NOMO-1 (cell line): Measurements from ENCODE around the gene ZNF524.
"Not testable (repeated sequence)": the region's sequence is repeated elsewhere in the genome, so short reads cannot be mapped to it uniquely, and the experiment has no call there.

ENCODE experiments used
- DNase-seq, 2 experiments: peaks; one replicate each; lab custom pipeline; 2025; ENCODE audit not compliant: unreplicated experiment in 2 of 2; lab: John Stamatoyannopoulos, UW

Gene ZNF524, protein sequence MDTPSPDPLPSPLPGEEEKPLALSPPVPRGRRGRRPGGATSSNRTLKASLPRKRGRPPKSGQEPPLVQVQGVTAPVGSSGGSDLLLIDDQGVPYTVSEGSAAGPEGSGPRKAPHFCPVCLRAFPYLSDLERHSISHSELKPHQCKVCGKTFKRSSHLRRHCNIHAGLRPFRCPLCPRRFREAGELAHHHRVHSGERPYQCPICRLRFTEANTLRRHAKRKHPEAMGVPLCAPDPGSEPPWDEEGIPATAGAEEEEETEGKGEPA

DNA sequence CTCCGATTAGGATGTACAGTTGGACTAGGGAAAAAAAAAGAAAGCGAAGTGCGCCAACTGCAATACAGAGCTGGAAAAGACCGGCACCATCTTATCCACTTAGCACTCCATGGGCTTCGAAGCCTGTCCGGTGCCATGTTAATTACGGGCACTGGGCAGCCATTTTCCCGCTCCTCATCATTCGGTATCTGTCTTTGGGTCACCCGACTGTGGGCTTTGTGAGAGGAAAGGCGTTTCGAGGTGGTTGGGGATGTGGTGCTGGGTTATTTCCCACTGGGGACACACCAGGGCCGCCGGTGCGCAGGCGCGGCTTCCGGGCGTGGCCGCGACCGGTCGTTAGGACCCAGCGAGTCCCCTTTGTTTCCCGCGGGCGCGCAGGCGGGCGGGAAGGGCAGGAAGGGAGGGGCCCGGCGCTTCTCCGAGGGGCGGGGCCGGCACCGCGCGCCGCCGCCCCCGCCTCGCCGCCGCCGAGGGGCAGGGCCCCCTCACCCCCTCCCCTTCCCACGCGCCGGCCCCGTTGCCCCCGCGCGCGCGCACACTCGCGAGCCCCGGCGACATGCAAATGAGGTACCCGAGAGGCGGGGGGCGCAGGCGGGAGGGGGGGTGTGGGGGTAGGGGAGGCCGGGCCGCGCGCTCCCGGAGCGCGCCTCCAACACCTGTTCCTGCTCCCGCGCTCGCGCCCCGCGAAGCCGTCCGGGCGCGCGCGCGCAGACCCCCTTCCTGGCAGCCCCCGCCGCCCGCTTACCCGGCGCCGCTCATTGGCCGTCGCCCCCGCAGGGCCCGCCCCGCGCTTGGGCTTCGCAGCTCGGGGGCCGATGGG, at the start of gene ZNF524:
TSS of gene ZNF524 (plus strand) at position 447 of the 820 bp plus-strand sequence. CDS start 1,825 bp downstream, outside the sequence.
- DNase-seq = peak; percentile 88 to 93

DNA sequence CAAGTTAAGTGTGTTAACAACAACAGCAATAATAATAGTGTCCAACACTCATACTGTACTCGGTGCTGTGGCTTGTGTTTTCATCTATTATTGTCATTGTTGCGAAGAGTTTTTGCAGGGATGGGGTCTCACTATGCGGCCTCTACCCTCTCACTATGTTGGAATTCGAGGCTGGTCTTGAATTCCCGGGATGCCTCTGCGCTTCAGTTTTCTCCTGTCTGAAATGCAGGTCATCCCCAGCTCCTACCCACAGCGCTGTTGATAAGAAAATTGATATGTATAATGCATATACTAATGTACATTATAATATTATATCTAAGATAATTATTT, 49.8 kb upstream of the ZNF524 start:
- DNase-seq = no peak

DNA sequence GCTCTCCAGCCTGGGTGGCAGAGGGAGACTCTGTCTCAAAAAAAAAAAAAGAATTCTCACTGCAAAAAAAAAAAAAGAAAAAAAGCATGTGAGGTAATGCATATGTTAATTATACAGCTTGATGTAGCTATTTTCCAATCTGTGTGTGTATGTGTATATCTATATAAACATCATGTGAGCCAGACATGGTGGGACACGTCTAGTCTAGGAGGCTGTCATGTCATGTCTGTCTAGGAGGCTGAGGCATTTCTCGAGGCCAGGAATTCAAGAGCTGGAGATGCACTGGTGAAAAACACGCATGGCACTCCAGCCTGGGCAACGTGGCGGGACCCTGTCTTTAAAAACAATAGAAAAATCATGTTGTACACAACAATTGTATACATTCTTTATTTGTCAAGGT, 47.9 kb upstream of the ZNF524 start:
- DNase-seq = no peak

DNA sequence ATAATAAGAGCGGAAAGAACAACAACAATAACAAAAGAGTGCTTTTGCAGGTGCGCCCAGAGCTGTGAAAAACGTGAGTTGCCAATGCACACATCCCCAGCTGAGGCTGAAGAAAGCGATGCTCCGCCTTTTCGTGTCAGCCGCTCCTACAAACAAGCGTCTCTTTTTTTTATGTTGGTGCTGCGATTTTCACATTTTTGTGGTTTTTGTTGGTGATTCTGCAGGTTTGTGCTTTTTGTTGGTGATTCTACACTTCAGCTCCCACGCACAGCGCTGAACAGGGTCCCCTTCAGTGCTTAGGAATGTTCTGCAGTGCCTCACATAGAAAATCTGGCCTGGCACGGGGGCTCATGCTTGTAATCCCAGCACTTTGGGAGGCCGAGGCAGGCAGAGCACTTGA, 47.5 kb upstream of the ZNF524 start:
- DNase-seq = no peak

DNA sequence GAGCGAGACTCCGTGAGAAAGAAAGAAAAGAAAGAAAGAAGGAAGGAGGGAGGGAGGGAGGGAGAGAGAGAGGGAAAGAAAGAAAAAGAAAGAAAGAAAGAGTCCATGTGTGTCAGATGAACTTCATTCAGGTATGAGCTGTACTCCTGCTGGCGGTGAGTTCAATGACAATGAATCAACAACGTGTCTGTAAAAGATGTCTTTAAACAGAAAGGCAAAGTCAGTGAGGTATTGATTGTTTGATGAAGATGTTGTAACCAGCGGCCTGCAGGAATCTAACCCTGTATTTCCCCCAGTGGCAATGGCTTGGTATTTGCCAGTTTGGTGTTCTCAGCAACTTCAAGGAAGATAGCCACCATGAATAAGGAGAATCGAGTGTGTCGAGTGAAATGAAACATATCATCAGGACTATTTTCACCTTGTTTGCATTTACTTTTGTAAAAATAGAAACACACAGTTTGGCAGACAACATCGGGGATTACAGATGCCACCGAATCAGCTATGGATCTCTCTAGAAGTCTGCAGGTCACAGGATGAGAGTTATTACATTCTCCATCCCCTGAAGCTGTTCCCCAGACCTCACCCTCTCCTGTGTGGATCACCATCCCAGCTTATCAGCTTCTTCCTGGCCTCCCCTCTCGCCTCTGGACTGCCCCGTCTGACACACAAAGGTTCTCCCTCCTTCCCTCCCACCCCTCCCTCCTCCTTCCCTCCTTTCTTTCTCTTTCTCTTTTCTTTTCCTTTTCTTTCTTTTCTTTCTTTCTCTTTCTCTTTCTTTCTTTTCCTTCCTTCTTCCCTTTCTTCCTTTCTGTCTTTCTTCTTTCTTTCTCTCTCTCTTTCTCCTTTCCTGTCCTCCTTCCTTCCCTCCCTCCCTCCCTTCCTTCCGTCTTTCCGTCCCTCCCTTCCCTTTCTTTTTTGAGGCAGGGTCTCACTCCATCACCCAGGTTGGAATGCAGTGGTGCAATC, 46.6 kb upstream of the ZNF524 start:
- DNase-seq = no peak

DNA sequence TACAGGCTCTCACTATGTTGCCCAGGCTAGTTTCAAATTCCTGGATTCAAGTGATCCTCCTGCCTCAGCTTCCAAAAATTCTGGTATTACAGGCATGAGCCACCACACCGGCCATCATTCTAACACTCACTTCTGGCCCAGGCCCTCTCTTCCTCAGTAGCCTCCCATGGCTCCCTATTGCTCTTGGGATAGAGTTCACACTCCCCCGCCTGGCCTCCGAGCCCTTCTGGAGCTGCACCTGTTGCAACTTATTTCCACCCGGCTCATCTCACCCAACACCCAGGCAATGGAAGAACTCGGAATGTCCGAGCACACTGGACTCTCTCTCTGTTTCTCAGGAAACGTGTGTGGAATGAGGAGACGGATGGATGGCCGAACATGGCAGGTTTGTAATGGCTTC, 45.8 kb upstream of the ZNF524 start:
- DNase-seq = no peak

DNA sequence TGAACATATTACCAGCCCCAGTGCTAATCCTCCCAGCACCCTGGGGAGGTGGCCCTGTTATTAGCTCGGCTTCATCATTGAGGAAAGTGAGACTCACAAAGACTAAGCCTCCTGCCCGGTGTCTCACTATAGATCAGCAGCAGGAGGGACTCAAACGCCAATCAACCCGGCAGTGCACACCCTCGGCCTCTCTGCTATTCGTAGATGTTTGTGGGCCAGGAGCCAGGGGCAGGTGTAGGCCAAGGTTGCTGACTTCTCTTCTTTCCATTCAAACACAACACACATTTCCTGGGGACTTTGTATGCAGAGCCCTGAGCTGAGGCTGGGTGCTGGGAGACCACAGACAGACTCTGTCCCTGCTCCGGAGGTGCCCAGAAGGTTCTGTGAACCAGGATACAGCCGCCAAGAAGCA, 45.3 kb upstream of the ZNF524 start:
- DNase-seq = no peak

DNA sequence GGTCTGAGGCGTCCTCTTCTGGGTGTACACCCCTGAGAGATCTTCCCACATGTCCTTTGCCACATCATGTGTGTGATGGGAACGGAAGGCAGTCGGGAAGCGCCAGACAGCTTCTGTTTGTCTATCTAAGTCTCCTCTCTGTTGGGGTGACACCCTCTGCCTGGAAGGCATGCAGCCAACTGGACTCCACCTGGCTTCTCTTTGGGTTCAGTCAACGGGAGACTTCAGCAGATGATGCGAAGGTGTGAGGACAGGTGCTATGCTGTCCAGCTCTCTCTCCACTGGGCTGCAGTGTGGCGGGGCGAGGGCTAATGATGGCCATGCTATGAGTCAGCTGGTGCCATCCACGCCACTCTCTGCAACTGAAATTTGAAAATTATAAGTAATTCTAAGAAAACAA, 40.4 kb upstream of the ZNF524 start:
- no peak for DNase-seq

DNA sequence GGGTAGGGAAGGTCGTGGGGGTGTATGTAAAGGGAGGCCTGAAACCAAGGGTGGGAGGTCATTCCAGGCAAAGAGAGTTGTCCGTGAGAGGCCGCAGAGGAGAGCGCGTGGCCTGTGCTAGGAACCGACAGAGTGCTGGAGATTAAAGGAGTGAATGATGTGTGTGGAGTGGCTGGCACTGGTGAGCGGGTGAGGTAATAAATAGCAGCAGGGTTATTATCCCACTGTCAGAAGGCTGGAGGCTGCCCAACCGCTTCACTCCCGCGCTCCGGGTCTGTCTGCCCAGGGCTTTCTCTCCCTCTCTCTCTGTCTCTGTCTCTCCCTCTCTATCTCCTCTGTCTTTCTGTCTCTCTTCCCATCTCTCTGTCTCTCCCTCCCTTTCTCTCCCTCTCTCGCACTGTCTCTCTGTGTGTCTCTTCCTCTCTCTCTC, 36.8 kb upstream of the ZNF524 start:
- DNase-seq = no peak

DNA sequence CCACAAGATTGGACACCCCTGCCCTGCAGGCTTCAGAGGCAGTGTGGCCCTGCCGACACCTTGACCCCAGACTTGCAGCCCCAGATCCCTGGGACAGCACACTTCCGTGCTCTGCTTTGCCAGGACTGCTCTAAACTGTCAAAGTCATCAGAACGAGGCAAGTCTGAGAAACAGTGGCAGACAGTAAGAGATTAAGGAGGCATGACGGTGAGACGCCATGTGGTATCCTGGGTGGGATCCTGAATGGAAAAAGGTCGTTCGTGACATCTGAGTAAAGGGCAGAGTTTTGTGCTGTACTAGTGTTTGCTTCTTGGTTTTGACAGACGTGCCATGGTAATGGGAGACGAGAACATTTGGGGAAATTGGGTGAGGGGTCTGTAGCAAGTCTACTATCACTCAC, 33.3 kb upstream of the ZNF524 start:
- no peak for DNase-seq

DNA sequence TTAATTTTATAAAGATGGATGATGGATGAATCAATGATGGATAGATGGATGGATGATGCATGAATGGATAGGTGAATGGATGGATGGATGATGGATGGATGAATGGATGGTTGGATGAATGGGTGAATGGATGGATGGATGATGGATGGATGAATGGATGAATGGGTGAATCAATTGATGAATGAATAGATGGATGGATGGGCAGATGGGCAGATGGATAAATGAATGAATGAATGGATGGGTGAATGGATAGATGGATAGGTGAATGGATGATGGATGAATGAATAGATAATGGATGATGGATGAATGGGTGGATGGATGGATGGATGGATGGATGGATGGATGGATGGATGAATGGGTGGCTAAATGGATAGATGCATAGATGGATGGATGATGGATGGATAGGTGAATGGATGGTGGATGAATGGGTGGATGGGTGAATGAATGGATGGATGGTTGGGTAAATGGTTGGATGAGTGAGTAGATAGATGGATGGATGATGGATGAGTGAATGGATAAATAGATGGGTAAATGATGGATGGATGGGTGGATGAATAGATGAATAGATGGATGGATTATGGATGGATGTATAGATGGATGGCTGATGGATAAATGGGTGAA, 32.3 kb upstream of the ZNF524 start:
- no peak for DNase-seq

DNA sequence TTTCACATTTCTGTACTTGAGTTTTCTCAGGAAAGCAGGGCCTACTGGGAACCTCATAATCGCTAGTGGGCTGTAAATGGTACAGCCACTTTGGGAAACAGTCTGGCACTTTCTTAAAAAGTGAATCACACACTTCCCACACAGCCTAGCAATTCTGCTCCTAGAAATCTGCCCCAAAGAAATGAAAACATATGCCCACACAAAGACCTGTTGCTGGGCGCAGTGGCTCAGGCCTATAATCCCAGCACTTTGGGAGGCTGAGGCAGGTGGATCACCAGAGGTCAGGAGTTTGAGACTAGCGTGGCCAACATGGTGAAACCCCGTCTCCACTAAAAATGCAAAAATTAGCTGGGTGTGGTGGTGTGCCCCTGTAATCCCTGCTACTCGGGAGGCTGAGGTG, 30.6 kb upstream of the ZNF524 start:
- DNase-seq = not testable (repeated sequence)

DNA sequence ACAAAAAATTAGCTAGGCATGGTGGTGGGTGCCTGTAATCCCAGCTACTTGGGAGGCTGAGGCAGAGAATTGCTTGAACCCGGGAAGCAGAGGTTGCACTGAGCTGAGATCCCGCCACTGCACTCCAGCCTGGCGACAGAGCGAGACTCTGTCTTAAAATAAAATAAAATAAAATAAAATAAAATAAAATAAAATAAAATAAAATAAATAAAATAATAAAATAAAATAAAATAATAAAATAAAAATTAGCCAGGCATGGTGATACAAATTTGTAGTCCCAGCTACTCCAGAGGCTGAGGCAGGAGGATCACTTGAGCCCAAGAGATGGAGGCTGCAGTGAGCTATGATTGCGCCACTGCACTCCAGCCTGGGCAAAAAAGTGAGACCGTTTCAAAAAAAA, 26.2 kb upstream of the ZNF524 start:
- DNase-seq = not testable (repeated sequence)

DNA sequence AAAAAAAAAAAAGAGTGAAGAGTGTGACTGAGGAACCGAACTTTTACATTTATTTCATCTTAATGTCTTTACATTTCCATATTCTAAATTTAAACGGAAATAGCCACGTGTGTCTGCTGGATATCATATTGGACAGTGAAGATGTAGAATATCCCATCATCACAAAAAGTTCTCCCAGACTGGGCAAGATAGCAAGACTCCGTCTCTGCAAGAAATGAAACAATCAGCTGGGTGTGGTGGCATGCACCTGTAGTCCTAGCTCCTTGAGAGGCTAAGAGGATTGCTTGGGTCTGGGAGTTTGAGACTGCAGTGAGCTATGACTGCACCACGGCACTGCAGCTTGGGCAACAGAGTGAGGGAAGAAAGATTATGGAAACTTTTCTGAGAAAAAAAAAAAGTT, 23.3 kb upstream of the ZNF524 start:
- DNase-seq = no peak

DNA sequence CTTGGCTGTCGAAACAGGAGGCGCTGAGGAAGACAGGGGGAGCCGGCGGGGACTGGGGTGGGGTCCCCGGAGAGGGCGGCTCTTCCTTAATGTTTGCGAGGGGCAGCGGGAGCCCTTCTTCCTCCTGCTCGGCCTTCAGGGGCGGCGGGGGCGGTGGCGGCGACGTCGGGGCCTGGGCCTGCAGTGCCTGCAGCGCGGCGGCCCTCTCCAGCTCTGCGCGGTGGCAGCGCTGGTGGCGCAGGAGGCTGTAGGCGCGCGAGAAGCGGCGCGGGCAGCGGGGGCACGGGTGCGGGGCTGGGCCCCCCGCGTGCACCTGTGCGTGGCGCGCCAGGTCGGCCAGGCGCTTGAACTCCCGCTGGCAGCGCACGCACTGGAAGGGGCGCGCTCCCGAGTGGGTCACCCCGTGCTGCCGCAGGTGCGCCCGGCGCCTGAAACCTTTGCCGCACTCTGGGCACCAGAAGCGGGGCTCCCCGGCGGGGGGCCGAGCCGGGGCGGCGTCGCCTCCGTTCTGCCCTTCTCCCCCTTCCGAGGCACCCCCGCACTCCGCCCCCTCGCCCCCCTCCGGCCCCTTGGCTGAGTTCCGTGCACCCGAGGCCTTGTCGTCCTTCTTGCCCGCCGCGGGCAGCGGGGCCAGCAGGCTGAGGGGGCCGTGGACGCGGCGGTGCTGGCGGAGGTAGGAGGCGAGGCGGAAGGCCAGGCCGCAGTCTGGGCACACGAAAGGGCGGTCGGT, 21.9 kb upstream of the ZNF524 start:
- DNase-seq = no peak

DNA sequence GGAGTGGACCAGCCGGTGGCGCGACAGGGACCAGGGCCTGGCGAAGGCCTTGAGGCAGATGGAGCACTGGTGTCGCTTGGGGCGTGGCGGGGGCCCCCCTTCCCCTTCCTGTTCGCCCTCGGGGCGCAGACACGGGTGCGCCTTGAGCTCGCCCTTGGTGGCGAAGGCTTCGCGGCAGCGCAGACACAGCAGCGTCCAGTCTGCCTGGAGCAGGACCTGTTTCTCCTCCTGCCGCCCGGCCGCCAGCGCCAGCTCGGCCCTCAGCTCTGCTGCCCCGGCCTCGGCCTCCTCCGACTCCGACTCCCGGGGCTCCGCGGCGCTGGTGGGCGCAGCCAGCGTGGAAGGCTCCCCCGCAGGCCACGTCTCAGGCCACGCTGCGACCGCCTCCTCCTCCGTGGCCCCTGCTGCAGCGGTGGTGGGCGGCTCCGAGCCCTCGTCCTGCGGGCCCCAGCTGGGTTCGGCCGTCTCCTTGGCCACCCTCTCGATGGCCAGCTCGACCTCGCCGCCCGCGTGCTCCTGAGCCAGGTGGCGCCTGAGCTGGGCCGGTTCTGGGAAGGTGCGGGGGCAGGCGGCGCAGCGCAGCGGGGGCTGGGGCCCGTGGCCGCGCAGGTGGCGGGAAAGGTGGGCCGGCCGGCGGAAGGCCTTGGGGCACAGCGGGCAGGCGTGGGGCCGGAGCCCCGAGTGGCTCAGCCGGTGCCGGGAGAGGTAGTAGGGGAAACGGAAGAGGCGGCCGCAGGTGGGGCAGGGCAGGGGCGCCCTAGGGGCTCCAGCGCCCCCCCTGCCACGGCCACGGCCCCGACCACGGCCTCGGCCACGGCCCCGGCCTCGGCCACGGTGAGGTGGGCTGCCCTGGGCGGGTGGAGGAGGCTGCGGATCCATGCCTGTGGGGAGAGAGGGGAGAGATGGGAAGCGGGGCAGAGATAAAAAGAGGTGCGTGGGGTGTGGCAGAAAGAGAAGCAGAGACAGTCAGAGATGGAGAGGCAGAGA, 21.0 kb upstream of the ZNF524 start:
- no peak for DNase-seq

DNA sequence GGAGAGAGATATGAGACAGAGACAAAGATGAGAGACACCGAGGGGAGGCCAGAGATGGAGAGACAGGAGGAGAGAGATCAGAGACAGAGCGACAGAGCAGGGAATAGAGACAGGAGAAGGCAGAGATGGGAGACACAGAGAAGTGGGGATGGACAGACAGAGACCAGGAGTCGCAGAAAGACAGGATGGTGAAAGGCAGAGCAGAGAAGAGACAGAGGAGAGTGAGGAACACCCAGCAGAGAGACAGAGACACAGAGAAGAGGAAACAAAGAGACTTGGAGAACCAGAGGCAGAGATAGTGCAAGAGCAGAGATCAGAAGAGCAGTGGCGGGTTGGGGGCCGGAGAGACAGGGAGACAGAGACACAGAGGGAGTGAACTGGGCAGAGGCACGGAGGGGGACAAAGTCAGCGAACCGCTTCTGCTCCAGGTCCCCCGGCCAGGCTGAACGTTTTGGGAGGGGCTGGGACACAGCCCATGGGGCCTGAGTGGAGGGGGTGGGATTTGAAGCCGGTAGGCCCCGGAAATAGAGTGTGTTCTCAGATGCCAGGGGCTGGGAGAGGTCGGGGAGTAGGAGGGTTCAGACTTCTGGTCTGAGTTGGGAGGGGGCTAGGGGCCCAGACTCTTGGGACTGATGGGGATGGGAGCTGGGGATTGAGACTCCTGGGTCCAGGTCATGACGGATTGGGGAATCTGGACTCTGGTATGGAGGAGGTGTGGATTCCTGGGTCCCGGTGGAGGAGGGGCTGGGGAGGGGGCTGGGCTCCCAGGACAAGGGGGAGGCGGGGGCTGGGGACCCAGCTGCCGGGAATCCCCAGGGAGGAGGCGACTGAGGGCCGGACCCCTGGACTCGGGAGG, 20.1 kb upstream of the ZNF524 start:
- DNase-seq = no peak

DNA sequence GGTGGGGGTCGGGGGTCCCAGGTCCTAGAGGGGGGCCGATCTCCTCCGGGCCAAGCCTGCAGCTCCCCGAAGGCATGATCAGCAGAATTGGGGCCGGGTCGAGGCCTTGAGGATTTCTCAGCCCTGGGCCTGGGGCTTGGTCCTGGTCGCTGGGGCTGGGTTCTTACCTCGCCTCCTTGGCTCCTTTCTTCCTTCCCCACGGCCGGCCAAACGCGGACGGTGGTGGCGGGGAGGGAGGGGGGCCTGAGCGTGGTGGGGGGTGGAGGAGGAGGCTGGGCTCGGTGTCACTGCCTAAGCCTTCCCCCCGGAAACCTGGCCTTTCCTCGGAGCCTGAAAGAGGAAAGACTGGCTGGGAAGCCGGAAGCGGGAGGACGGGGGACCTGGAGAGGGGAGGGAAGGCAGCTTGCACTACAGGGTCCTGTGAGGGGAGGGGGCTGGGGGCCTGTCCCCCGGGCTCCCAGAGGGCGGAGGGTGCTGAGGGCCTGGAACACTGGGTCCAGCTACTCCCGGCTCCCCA, 19.4 kb upstream of the ZNF524 start, which contains the start of gene ZNF579:
TSS of gene ZNF579 (minus strand) at position 221 of the 517 bp plus-strand sequence. CDS start 1,209 bp downstream, outside the sequence.
- DNase-seq = peak; percentile 68 to 70
